GM12864 (cell line): ENCODE measurements around the gene FITM1.

Source experiments
- DNase-seq: peaks from one replicate; pipeline ENCODE4 v3.0.0-alpha.2; 2011; ENCODE audit warnings: low read depth
- H3K4me3 ChIP-seq: 2 replicates; pipeline ENCODE4 v1.5.1; 2011; ENCODE audit warnings: mild to moderate bottlenecking, low read depth, low read length, control low read depth
- CTCF ChIP-seq: IDR thresholded peaks from 2 replicates; pipeline ENCODE4 v1.5.1; 2011; ENCODE audit warnings: low read depth, mild to moderate bottlenecking, moderate library complexity, low read length, control low read depth, inconsistent platforms; ENCODE audit errors: missing control alignments

FITM1 gene, protein sequence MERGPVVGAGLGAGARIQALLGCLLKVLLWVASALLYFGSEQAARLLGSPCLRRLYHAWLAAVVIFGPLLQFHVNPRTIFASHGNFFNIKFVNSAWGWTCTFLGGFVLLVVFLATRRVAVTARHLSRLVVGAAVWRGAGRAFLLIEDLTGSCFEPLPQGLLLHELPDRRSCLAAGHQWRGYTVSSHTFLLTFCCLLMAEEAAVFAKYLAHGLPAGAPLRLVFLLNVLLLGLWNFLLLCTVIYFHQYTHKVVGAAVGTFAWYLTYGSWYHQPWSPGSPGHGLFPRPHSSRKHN

DNA sequence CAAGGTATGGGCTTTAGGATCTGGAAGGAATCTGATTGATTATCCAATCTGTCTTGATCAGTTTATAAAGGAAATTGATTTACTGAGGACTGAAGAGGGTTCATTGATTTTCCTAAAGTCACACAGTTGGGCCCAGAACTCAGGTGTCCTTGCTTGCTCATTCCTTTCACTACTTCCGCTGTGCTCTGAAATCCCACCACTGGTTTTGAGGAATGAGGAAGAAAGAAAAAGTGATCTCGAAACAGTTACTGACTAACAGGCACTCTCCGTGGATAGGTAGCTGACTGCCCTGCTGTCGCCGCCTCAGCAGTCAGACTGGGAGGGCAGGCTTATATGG lies at the start of gene FITM1:
Gene FITM1, plus strand, starts transcription at position 280 of the 337 bp plus-strand sequence. CDS start 905 bp downstream, outside the sequence.
- DNase-seq, result no peak
- H3K4me3 ChIP-seq, result no peak within 1 kb of the TSS
- no peak for TF ChIP-seq CTCF

GRCh38 chr14:24080888-24081738 lies 49.3 kb upstream of the FITM1 start:
- no peak for TF ChIP-seq CTCF
- peak; percentile 58 for DNase-seq
- peak overlapping the region; percentile 67 for H3K4me3 ChIP-seq

DNA sequence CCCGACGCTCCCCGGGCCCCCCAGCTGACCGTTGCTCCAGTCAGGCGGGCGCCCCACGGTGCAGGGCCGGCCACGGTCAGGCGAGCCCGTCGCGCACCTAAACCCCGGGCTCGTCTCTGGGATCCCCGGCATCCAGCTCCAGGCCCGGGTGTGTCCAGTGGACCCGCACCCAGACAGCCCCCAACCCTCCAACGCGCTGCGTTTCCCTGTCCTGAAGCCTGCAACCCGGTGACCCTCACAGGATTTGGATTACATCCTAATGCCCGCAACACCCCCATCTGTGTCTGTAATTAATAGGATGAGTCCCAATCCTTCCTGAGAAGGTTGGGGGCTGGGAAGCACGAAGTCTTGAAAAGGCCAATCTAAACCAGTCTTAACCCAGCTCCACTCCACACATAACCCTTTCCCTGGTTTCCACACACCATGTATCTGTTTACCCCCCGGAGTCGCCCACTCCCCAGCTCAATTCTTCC lies 48.7 kb upstream of the FITM1 start:
- DNase-seq, result no peak
- TF ChIP-seq CTCF, result no peak

DNA sequence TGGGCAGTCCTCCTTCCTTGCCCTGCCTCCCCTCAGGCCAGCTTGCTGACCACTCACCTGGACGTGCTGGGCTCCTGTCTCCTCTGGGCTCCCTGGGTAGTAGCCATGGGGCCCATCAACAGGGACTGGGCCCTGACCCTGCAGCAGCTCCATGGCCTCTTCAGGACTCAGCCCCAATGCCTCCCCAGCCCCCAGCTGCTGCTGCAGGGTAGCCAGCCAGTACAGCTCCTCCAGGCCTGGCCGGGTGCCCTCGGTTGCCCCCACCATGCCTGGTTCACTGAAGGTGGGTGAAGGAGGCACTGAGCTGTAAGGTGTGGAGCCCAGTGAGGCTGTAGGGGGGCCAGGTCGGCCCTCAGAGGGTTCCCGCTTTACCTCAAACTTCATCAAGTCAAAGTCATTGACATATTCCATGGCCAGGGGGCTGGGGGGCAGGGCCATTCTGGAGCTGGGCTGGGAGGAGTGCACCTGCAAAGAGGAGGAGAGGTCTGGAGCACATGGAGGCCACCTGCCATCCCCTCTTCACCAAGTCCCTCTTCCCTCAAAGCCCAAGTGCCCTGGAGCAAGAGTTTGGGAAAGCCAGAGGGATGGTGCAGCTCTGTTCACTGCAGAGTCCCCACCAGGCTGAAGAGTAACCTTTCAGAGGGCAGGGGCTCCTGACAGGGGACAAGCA lies 47.9 kb upstream of the FITM1 start:
- no peak for TF ChIP-seq CTCF
- H3K4me3 ChIP-seq, result no peak overlapping the region
- DNase-seq, result no peak

More for the DNA sequence above, 48.7 kb upstream of the FITM1 start:
- H3K4me3 ChIP-seq, result peak overlapping the region; percentile 67

GRCh38 chr14:24083462-24083861 lies 47.0 kb upstream of the FITM1 start:
- DNase-seq, result no peak
- TF ChIP-seq CTCF, result no peak
- H3K4me3 ChIP-seq, result no peak overlapping the region

- H3K4me3 ChIP-seq, result no peak overlapping the region
- no peak for DNase-seq
- TF ChIP-seq CTCF, result no peak
Observed at GRCh38 chr14:24084440-24084839, 46.0 kb upstream of the FITM1 start.
